Endodermal cell (in vitro differentiated cells): Measurements from ENCODE around the gene EIF4E. TPM values are rescaled to one million over a fixed set of nuclear protein-coding genes. Genes with fewer than 3 reads are reported as not detected.
"Not testable (repeated sequence)": the region's sequence is repeated elsewhere in the genome, so short reads cannot be mapped to it uniquely, and the experiment has no call there.

Experiments
- DNase-seq: peaks from one replicate; pipeline ENCODE4 v3.0.0-alpha.2; 2017
- H3K27ac ChIP-seq: 2 replicates; pipeline ENCODE4 v1.5.1; 2013; ENCODE audit warnings: mild to moderate bottlenecking, low read depth, low read length, moderate library complexity
- H3K27me3 ChIP-seq: 2 replicates; pipeline ENCODE4 v1.6.1; 2013; ENCODE audit warnings: mild to moderate bottlenecking, low read length, moderate library complexity; ENCODE audit not compliant: insufficient read depth, control insufficient read depth, poor library complexity, severe bottlenecking
- H3K36me3 ChIP-seq: 2 replicates; pipeline ENCODE4 v1.7.0; 2013; ENCODE audit warnings: mild to moderate bottlenecking, low read length, moderate library complexity; ENCODE audit not compliant: control insufficient read depth, insufficient read depth
- H3K4me1 ChIP-seq: one replicate; pipeline ENCODE4 v1.7.0; 2013; ENCODE audit warnings: low read length; ENCODE audit not compliant: control insufficient read depth, insufficient read depth
- H3K4me3 ChIP-seq: 2 replicates; pipeline ENCODE4 v1.5.1; 2013; ENCODE audit warnings: mild to moderate bottlenecking, low read length, moderate library complexity
- H3K9ac ChIP-seq: 2 replicates; pipeline ENCODE4 v1.6.1; 2013; ENCODE audit warnings: mild to moderate bottlenecking, low read length, moderate library complexity; ENCODE audit not compliant: poor library complexity, severe bottlenecking; ENCODE audit errors: extremely low read depth
- H3K9me3 ChIP-seq: 2 replicates; pipeline ENCODE4 v1.6.1; 2013; ENCODE audit warnings: mild to moderate bottlenecking, low read length, moderate library complexity; ENCODE audit not compliant: control insufficient read depth
- H3K27ac Mint-ChIP-seq: 2 replicates; pipeline ENCODE4 v1.8.0; 2020; ENCODE audit warnings: mixed read lengths
- H3K27me3 Mint-ChIP-seq: 2 replicates; pipeline ENCODE4 v1.8.0; 2021; ENCODE audit warnings: mild to moderate bottlenecking, mixed read lengths; ENCODE audit not compliant: insufficient read depth
- H3K36me3 Mint-ChIP-seq: 2 replicates; pipeline ENCODE4 v1.8.0; 2020; ENCODE audit warnings: low read depth, mixed read lengths
- H3K4me1 Mint-ChIP-seq: 2 replicates; pipeline ENCODE4 v1.8.0; 2020; ENCODE audit warnings: mixed read lengths
- H3K4me3 Mint-ChIP-seq: 2 replicates; pipeline ENCODE4 v1.8.0; 2020; ENCODE audit warnings: mild to moderate bottlenecking, moderate library complexity, mixed read lengths
- H3K9me3 Mint-ChIP-seq: 2 replicates; pipeline ENCODE4 v1.8.0; 2020; ENCODE audit warnings: mild to moderate bottlenecking, mixed read lengths
- WGBS, 2 experiments: methylation state at CpG; one replicate each; pipeline versions ENCODE4 v1.1.5 to v1.1.7; 2013; ENCODE audit warnings: missing lambda C conversion rate in 2 of 2, mixed read lengths in 1 of 2; ENCODE audit not compliant: insufficient coverage in 1 of 2, insufficient read length in 1 of 2; 5-methylcytosine and 5-hydroxymethylcytosine counted together
- total RNA-seq, 2 donors: library from RNA; stranded (reverse); fragmentation: NEBNext Ultra II Directional in 1 of 2; extraction: Animal tissue kit (Norgen Biotek cat#: 25700) in 1 of 2; gene quantifications; 2 replicates in 1 of 2; 3 replicates in 1 of 2; pipeline ENCODE4 v1.2.1, GENCODE V29; 2021
- TF ChIP-seq, protein P1 (sequence below): fragments of 200-600 bp; sonication (generic); conservative IDR thresholded peaks from 2 replicates; pipeline ENCODE4 v1.5.0; 2021; ENCODE audit warnings: antibody characterized with exemption, mild to moderate bottlenecking

Gene EIF4E
- total RNA-seq, 2 donors from 2014 or later: 134 to 138 TPM

- peaks cover 39% of the 10 kb centered on the region for H3K36me3 Mint-ChIP-seq
- TF ChIP-seq, protein P1, sequence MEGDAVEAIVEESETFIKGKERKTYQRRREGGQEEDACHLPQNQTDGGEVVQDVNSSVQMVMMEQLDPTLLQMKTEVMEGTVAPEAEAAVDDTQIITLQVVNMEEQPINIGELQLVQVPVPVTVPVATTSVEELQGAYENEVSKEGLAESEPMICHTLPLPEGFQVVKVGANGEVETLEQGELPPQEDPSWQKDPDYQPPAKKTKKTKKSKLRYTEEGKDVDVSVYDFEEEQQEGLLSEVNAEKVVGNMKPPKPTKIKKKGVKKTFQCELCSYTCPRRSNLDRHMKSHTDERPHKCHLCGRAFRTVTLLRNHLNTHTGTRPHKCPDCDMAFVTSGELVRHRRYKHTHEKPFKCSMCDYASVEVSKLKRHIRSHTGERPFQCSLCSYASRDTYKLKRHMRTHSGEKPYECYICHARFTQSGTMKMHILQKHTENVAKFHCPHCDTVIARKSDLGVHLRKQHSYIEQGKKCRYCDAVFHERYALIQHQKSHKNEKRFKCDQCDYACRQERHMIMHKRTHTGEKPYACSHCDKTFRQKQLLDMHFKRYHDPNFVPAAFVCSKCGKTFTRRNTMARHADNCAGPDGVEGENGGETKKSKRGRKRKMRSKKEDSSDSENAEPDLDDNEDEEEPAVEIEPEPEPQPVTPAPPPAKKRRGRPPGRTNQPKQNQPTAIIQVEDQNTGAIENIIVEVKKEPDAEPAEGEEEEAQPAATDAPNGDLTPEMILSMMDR: no peak
- Histone ChIP-seq H3K4me3 (no peak overlapping the region), H3K9me3 (no peaks in the 10 kb centered on the region), H3K36me3 (peaks cover 55% of the 10 kb centered on the region), H3K9ac (no peak overlapping the region), H3K27ac (no peak overlapping the region), H3K4me1 (no peaks in the 10 kb centered on the region), H3K27me3 (no peaks in the 10 kb centered on the region)
- no peaks in the 10 kb centered on the region for H3K4me1 Mint-ChIP-seq
- no peak for DNase-seq
- H3K9me3 Mint-ChIP-seq: no peaks in the 10 kb centered on the region
- H3K27ac Mint-ChIP-seq: no peak overlapping the region
- no peak overlapping the region for H3K4me3 Mint-ChIP-seq
- H3K27me3 Mint-ChIP-seq: no peaks in the 10 kb centered on the region
Measured at GRCh38 chr4:98879515-98879914, 49.4 kb downstream of the EIF4E start.

- Mint-ChIP-seq H3K4me1 (no peaks in the 10 kb centered on the region), H3K27me3 (no peaks in the 10 kb centered on the region), H3K4me3 (no peak overlapping the region), H3K36me3 (peaks cover 8% of the 10 kb centered on the region), H3K27ac (no peak overlapping the region), H3K9me3 (no peaks in the 10 kb centered on the region)
- H3K9me3 ChIP-seq: no peaks in the 10 kb centered on the region
- no peak overlapping the region for H3K9ac ChIP-seq
- peaks cover 16% of the 10 kb centered on the region for H3K36me3 ChIP-seq
- no peak for DNase-seq
- H3K27ac ChIP-seq: no peak overlapping the region
- H3K4me3 ChIP-seq: no peak overlapping the region
- H3K4me1 ChIP-seq: no peaks in the 10 kb centered on the region
- no peaks in the 10 kb centered on the region for H3K27me3 ChIP-seq
- WGBS, 2 experiments: 80 to 100% methylated on average over 1 to 2 of the region's 2 CpGs
- TF ChIP-seq, protein P1: no peak
Measured at GRCh38 chr4:98873059-98873458, 55.9 kb downstream of the EIF4E start.

- H3K4me1 ChIP-seq, H3K27me3 Mint-ChIP-seq, H3K27me3 ChIP-seq, H3K27ac Mint-ChIP-seq, DNase-seq, H3K27ac ChIP-seq, H3K36me3 ChIP-seq, H3K9me3 ChIP-seq, H3K4me3 Mint-ChIP-seq, H3K9me3 Mint-ChIP-seq, H3K4me3 ChIP-seq, H3K36me3 Mint-ChIP-seq, H3K9ac ChIP-seq, H3K4me1 Mint-ChIP-seq: not testable (repeated sequence)
- WGBS, 2 experiments: 83 to 92% methylated on average over 1 to 3 of the region's 3 CpGs
Measured at GRCh38 chr4:98872120-98872906, 56.6 kb downstream of the EIF4E start.

DNA sequence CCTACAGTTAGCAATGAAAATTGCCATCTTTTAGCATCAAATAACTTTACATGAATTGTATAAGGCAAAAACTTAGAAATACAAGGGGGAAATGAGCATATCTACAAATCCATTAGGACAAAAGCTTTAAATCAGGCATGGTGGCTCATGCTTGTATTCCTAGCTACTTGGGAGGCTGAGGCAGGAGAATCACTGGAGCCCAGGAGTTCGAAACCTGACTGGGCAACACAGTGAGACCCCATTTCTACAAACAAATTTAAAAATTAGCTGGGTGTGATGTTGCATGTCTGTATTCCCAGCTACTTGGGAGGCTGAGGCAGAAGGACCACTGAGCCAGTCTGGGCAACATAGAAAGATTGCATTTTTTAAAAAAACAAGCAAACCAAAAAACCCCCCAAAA, 61.3 kb downstream of the EIF4E start:
- Mint-ChIP-seq H3K4me3 (no peak overlapping the region), H3K9me3 (no peaks in the 10 kb centered on the region), H3K27me3 (no peaks in the 10 kb centered on the region), H3K36me3 (no peaks in the 10 kb centered on the region), H3K27ac (no peak overlapping the region), H3K4me1 (no peaks in the 10 kb centered on the region)
- TF ChIP-seq, protein P1: no peak
- no peaks in the 10 kb centered on the region for H3K27me3 ChIP-seq
- no peak for DNase-seq
- H3K4me3 ChIP-seq: no peak overlapping the region
- WGBS, 2 experiments: 82% methylated on average over 1 of the region's 1 CpG; no CpG with 5 or more reads in 1 of the 2 experiments
- no peak overlapping the region for H3K9ac ChIP-seq
- no peaks in the 10 kb centered on the region for H3K4me1 ChIP-seq
- H3K9me3 ChIP-seq: no peaks in the 10 kb centered on the region
- no peaks in the 10 kb centered on the region for H3K36me3 ChIP-seq
- no peak overlapping the region for H3K27ac ChIP-seq
